ENCODE results near the gene GLYATL3. TPM values are rescaled to one million over a fixed set of nuclear protein-coding genes. Genes with fewer than 3 reads are reported as not detected.

GLYATL3 gene
- total and polyA plus RNA-seq, 8 donors, result not detected

GRCh38 chr6:49490633-49491032, 9.1 kb upstream of the GLYATL3 start:
- H3K36me3 ChIP-seq, result peaks cover 0 to 68% (median 44%) of the 10 kb centered on the region in 4 donors
- no peaks in the 10 kb centered on the region for H3K9me3 ChIP-seq
- WGBS, 5 donors, result 91 to 97% (median 93%) methylated on average over 4 of the region's 4 CpGs
- no peaks in the 10 kb centered on the region for H3K27me3 ChIP-seq
- no peak for TF ChIP-seq POLR2A (IDR thresholded peaks at IDR 0.05)
- TF ChIP-seq, protein P1, sequence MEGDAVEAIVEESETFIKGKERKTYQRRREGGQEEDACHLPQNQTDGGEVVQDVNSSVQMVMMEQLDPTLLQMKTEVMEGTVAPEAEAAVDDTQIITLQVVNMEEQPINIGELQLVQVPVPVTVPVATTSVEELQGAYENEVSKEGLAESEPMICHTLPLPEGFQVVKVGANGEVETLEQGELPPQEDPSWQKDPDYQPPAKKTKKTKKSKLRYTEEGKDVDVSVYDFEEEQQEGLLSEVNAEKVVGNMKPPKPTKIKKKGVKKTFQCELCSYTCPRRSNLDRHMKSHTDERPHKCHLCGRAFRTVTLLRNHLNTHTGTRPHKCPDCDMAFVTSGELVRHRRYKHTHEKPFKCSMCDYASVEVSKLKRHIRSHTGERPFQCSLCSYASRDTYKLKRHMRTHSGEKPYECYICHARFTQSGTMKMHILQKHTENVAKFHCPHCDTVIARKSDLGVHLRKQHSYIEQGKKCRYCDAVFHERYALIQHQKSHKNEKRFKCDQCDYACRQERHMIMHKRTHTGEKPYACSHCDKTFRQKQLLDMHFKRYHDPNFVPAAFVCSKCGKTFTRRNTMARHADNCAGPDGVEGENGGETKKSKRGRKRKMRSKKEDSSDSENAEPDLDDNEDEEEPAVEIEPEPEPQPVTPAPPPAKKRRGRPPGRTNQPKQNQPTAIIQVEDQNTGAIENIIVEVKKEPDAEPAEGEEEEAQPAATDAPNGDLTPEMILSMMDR (IDR thresholded peaks at IDR 0.05), result no peak
- TF ChIP-seq EP300 (IDR thresholded peaks at IDR 0.05), result no peak
- TF ChIP-seq POLR2AphosphoS5 (IDR thresholded peaks at IDR 0.05), result no peak
- H3K4me3 ChIP-seq, result no peak overlapping the region
- DNase-seq, result no peak
- H3K27ac ChIP-seq, result no peak overlapping the region
- intact Hi-C loops (cut with DNase I; ENCODE audit: low total_unique reads), result no loop called here
- H3K4me1 ChIP-seq, result no peaks in the 10 kb centered on the region

DNA sequence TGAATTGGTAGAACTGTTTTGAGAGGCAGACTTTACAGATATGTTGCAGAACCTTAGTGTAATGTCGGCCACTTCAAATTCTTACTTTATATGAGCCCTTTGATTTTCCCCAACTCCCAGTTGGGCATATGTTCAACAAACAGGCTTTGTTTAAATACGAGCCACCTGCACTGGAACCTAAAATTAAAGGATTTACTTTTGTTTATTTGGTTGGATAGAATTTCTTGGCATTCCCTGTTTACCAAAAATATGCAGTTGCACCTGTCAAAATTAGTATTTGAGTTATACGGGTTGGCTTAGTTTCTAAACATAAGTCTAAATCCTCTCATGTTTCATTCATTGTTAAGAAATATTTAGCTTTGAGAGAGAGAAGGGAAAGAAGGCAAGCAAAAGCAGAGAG, 2.4 kb upstream of the GLYATL3 start:
- Histone ChIP-seq H3K4me3 (no peak overlapping the region), H3K27me3 (no peaks in the 10 kb centered on the region), H3K4me1 (no peaks in the 10 kb centered on the region), H3K9me3 (no peaks in the 10 kb centered on the region), H3K36me3 (peaks cover 0 to 22% (median 4%) of the 10 kb centered on the region in 4 donors), H3K27ac (no peak overlapping the region)
- intact Hi-C loops (cut with DNase I; ENCODE audit: low total_unique reads), result no loop called here
- WGBS, 5 donors, result 46 to 58% (median 48%) methylated on average over 3 of the region's 3 CpGs
- no peak for TF ChIP-seq POLR2A (IDR thresholded peaks at IDR 0.05)
- TF ChIP-seq, protein P1 (IDR thresholded peaks at IDR 0.05), result no peak
- DNase-seq, result no peak

DNA sequence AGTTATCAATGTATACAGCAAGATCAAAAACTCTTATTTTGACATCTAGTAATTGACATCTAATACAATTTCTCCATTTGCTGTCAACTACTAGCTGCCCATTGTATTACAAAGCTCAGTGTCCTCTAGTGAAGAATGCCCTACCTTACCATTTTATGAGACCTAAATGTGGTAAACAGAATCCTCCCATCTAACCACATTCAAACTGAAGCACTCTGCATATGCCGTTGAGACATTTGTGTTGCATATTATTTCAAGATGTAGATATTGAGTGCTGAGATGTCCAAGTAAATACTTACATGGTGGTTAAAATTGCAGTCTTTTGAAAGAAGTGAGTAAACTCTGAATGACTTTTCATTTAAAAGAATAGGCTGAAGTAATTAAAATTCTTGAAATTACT, 597 bp upstream of the GLYATL3 start:
- Histone ChIP-seq H3K4me3 (no peak overlapping the region), H3K27ac (no peak overlapping the region), H3K27me3 (no peaks in the 10 kb centered on the region), H3K9me3 (no peaks in the 10 kb centered on the region), H3K4me1 (no peaks in the 10 kb centered on the region), H3K36me3 (peaks cover 0 to 6% (median 0%) of the 10 kb centered on the region in 4 donors)
- intact Hi-C loops (cut with DNase I; ENCODE audit: low total_unique reads), result no loop called here
- TF ChIP-seq, protein P1 (IDR thresholded peaks at IDR 0.05), result no peak
- no peak for TF ChIP-seq POLR2AphosphoS5 (IDR thresholded peaks at IDR 0.05)
- no peak for TF ChIP-seq EP300 (IDR thresholded peaks at IDR 0.05)
- TF ChIP-seq POLR2A (IDR thresholded peaks at IDR 0.05), result no peak
- no peak for DNase-seq
- WGBS, 5 donors, result 76 to 93% (median 79%) methylated on average over 1 of the region's 1 CpG

DNA sequence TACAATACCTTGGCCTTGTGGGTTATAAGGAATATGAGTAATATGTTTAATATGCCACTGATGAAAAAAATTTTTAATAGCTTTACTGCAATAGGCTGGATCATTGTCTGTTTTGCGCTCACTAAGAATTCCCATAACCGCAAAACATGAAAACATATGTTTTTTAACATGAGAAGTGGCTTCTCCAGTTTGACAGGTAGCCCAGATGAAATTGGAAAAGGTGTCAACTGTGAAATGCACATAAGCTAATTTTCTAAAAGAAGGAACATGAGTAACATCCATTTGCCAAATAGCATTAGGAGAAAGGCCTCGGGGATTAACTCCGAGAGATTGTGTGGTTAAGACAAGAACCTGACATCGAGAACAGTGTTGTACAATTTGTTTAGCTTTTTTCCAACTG, 4.9 kb downstream of the GLYATL3 start:
- no peaks in the 10 kb centered on the region for H3K36me3 ChIP-seq
- H3K4me3 ChIP-seq, result no peak overlapping the region
- intact Hi-C loops (cut with DNase I; ENCODE audit: low total_unique reads), result no loop called here
- DNase-seq, result no peak
- no peaks in the 10 kb centered on the region for H3K9me3 ChIP-seq
- H3K27ac ChIP-seq, result no peak overlapping the region
- TF ChIP-seq EP300 (IDR thresholded peaks at IDR 0.05), result no peak
- TF ChIP-seq, protein P1 (IDR thresholded peaks at IDR 0.05), result no peak
- no peak for TF ChIP-seq POLR2AphosphoS5 (IDR thresholded peaks at IDR 0.05)
- TF ChIP-seq POLR2A (IDR thresholded peaks at IDR 0.05), result no peak
- H3K4me1 ChIP-seq, result no peaks in the 10 kb centered on the region
- H3K27me3 ChIP-seq, result no peaks in the 10 kb centered on the region
- 75 to 93% (median 92%) methylated on average over 5 of the region's 5 CpGs for WGBS, 5 donors
